NCI-H2171 treated with DMSO at 0.1 percent for 48 hours (cell line): Measurements from ENCODE around the gene LGALS9.
A peak's percentile ranks its signal among the peaks of the same experiment; 100 is the strongest.

Experiments
- DNase-seq: peaks from one replicate; lab custom pipeline; 2025; lab: John Stamatoyannopoulos, UW

The LGALS9 gene

GRCh38 chr17:27603421-27603770, 27.6 kb upstream of the LGALS9 start:
- no peak for DNase-seq

GRCh38 chr17:27603880-27604794, 26.9 kb upstream of the LGALS9 start:
- no peak for DNase-seq

GRCh38 chr17:27605409-27605808, 25.6 kb upstream of the LGALS9 start:
- no peak for DNase-seq

- no peak for DNase-seq
Measured at GRCh38 chr17:27607521-27608091, 23.4 kb upstream of the LGALS9 start.

GRCh38 chr17:27608328-27609230, 22.4 kb upstream of the LGALS9 start:
- no peak for DNase-seq

GRCh38 chr17:27609611-27610303, 21.2 kb upstream of the LGALS9 start:
- DNase-seq, result peak; percentile 6

GRCh38 chr17:27610304-27610677, 20.7 kb upstream of the LGALS9 start:
- no peak for DNase-seq

GRCh38 chr17:27612160-27612770, 18.7 kb upstream of the LGALS9 start:
- no peak for DNase-seq

- DNase-seq, result peak; percentile 15
Measured at GRCh38 chr17:27613433-27613832, 17.6 kb upstream of the LGALS9 start.

- DNase-seq, result no peak
Measured at GRCh38 chr17:27615121-27615520, 15.9 kb upstream of the LGALS9 start.

- no peak for DNase-seq
Measured at GRCh38 chr17:27616414-27616813, 14.6 kb upstream of the LGALS9 start.

- DNase-seq, result no peak
Measured at GRCh38 chr17:27618417-27618816, 12.6 kb upstream of the LGALS9 start.

- DNase-seq, result no peak
Measured at GRCh38 chr17:27620721-27621120, 10.3 kb upstream of the LGALS9 start.

- no peak for DNase-seq
Measured at GRCh38 chr17:27621536-27621935, 9.5 kb upstream of the LGALS9 start.

GRCh38 chr17:27621942-27622559, 8.9 kb upstream of the LGALS9 start:
- DNase-seq, result no peak

- DNase-seq, result no peak
Measured at GRCh38 chr17:27622986-27623385, 8.0 kb upstream of the LGALS9 start.

GRCh38 chr17:27623614-27624013, 7.4 kb upstream of the LGALS9 start:
- no peak for DNase-seq

- peak; percentile 86 for DNase-seq
Measured at GRCh38 chr17:27624539-27624938, 6.4 kb upstream of the LGALS9 start.

GRCh38 chr17:27625856-27626255, 5.1 kb upstream of the LGALS9 start:
- no peak for DNase-seq

- no peak for DNase-seq
Measured at GRCh38 chr17:27627514-27627913, 3.5 kb upstream of the LGALS9 start.

- no peak for DNase-seq
Measured at GRCh38 chr17:27628376-27628775, 2.6 kb upstream of the LGALS9 start.
